Stimulated activated CD4-positive, alpha-beta T cell treated with anti-CD3 and anti-CD28 coated beads, Interleukin-2, amount 100 ng/mL, for 4 hours (primary cell): ENCODE measurements around the gene ELAVL1.

Source experiments
- DNase-seq: peaks from one replicate; pipeline ENCODE4 v3.0.0-alpha.2; 2020; ENCODE audit warnings: low read depth

Gene ELAVL1

DNA sequence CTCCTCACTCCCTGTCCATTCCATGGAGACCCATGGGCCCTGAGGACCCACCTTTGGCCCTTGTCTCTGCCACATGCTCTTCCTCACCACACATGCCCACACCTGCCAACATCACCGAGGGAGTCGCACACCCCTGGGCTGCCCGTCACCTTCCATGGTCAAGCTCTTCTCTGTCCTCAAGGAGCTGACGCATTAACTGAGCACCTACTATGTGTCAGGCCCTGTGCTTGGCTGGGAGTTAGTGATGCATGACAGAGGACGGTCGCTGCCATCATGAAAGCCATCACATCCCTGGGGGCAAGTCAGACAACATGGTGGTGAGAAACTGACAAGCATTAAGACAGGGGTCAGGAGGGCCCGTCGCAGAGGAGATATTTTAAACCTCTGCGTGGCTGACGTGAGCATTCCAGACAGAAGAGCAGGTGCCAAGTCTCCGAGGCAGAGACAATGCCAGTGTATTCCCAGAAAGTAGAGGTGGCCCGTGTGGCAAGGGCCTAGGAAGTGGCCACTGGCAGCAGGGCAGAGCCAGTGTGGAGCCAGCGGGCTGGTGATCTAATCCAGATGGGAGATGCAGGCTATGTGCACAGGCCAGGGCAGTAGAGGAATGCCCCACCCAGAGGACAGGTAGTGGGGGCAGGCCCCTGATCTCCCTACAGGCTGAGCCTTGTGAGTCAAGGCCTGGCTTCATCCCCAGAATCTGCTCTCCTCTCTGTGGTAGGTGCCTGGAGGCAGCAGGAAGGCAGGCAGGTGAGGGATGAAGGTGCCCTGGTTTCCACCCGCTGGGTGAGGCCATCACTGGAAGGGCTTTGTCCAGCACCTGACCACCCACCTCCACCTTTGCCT lies 21.2 kb downstream of the ELAVL1 start:
- no peak for DNase-seq

- DNase-seq = no peak
These were observed 22.0 kb downstream of the ELAVL1 start for GRCh38 chr19:7983286-7983950.

DNA sequence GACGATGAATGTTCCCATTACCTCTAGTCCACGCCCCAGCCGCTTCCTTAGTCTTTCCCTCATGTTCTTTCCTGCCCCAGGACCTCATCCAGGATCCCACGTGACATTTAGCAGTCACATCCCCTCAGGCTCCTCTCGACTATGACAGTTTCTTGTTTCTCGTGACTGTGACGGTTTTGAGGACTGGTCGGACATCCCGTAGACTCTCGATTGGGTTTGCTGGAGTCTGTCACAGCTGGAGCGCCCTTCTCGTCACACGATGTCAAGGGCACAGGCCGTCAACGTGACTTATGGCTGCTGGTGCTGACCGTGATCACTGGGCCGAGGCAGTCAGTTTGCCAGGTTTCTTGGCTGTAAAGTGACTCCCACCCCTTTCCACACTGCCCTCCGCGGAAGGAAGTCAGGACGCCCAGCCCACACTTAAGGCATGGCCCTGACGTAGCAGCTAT lies 22.8 kb downstream of the ELAVL1 start:
- DNase-seq = no peak

- DNase-seq = no peak
These were observed 23.3 kb downstream of the ELAVL1 start for GRCh38 chr19:7982103-7982502.

- DNase-seq = no peak
These were observed 23.8 kb downstream of the ELAVL1 start for GRCh38 chr19:7981661-7982060.

DNA sequence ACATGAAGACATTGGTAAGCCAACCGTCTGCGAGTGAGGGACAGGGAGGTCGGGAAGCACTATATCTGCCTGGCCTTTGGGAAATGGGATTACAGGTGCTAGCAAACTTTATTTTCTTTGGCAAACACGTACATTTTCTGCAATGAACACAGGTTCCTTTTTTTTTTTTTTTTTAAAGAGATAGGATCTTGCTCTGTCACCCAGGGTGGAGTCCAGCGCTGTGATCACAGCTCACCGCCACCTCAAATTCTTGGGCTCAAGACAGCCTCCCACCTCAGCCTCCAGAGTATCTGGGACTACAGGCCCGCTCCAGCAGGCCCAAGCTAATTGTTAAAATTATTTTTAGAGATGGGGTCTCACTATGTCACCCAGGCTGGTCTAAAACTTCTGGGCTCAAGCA lies 24.2 kb downstream of the ELAVL1 start:
- DNase-seq = no peak

GRCh38 chr19:7980635-7981121 lies 24.8 kb downstream of the ELAVL1 start:
- DNase-seq = no peak

GRCh38 chr19:7980168-7980567 lies 25.3 kb downstream of the ELAVL1 start:
- DNase-seq = no peak

GRCh38 chr19:7979559-7979958 lies 25.9 kb downstream of the ELAVL1 start:
- DNase-seq = no peak

- no peak for DNase-seq
These were observed 26.4 kb downstream of the ELAVL1 start for GRCh38 chr19:7979011-7979410.

DNA sequence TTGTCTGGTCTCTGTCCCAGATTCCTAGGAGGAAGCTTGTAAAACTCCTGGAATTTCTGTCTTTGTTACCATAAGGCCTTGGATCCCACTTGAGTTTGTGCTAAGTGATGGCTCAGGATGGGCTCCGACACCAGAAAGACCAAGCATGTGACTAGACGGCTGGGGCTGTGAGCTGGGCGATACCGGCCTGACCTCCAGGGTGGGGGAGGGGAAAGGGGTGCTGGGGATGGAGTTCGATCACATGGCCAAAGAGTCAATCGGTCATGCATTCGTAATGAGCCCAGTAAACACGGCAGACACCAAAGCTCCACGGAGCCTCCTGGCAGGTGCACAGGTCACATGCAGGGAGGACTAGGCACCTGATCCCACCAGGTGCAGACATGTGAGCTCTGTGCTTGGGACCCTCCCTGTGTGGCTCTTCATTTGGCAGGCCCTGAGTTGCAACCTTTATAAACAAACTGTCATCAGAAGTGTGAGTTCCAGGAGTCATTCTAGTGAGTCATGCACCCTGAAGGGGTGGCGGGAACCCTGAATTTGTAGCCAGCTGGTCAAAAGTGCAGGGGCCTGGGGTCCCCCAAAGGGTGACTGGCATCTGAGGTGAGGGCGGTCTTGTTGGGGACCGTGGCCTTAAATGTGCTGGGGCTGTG lies 27.1 kb downstream of the ELAVL1 start:
- no peak for DNase-seq

DNA sequence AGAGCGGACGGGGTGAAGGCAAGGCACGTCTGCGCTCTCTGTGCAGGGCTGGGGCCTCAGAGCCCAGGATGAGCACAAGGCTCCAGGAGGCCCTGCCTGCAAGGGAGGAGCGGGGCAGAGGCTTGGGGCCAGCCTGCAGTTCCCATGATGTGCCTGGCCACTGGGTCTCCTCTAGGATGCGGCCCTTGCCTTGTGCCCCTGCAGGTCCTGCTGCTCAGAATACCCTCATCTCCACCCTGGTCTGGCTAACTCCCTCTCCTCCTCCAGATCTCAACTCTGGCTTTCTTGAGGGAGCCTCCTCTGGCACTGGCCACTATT lies 27.8 kb downstream of the ELAVL1 start:
- DNase-seq = no peak

GRCh38 chr19:7977021-7977722 lies 28.3 kb downstream of the ELAVL1 start:
- no peak for DNase-seq

DNA sequence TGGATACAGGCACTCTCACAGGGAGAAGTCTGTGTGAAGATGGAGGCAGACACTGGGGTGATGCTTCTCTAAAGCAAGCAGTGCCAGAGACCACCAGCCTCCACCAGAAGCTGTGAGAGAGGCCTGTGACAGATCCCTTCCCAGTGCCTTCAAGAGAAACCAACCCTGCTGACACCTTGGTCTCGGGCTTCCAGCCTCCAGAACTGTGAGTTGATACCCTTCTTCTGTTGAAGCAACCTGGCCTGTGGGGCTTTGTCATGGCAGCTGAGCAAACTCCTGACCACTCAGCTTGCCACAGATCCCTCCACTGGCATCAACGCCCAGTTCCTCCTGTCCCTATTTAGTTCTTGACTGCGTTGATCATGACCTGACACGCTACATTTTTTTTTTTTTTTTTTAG lies 29.0 kb downstream of the ELAVL1 start:
- no peak for DNase-seq

DNA sequence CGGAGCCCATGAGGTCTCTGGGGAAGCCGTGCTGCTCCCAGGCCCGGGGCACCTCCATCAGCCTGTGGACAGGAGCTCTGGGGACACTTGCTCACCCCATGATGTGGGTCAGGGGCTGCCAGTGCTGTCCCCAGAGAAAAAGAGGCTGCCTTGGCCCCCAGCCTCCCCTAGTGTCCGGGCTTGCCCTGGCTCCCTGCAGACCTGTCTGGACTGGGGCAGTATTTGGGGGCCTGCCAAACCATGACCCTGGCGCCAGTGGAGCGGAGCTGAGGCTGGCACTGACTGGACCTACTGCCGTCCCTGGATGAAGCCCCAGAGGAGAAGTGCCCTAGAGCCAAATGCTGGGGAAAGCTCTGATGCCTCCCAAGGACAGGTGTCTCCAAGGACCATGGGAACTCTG lies 30.4 kb downstream of the ELAVL1 start:
- no peak for DNase-seq

GRCh38 chr19:7973883-7974282 lies 31.6 kb downstream of the ELAVL1 start:
- DNase-seq = no peak

GRCh38 chr19:7971553-7972520 lies 33.6 kb downstream of the ELAVL1 start:
- no peak for DNase-seq

DNA sequence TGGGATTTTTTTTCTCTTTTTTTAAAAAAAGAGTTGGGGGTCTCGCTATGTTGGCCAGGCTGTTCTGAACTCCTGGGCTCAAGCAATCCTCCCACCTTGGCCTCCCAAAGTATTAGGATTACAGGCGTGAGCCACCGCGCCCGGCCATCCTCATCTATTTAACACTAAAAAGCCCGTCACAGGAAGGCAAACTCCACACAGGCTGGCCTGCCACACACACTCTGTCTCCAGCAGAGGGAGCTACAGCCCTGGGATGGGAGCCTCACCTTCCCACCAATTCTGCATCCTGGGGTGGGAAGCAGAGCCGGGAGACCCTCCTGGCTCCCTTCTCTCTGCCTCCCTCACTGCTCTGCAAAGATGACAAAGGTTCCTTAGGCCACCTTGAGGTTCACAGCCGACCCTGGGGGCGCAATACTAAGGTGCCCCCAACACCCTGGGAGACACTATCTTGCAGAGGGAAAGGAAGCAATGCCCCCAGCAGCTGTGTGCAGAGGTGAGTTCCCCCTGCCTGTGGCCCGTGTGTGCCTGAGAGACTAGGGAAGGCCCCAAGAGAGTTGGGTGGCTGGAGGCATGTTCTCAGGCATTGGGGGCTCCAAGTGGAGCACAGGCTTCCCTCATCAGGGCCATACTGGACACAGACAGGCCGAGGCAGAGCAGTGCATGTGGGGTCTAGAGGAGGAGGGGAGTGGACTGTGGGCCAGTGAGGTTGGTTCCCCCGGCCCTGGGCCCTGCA lies 34.6 kb downstream of the ELAVL1 start:
- no peak for DNase-seq

DNA sequence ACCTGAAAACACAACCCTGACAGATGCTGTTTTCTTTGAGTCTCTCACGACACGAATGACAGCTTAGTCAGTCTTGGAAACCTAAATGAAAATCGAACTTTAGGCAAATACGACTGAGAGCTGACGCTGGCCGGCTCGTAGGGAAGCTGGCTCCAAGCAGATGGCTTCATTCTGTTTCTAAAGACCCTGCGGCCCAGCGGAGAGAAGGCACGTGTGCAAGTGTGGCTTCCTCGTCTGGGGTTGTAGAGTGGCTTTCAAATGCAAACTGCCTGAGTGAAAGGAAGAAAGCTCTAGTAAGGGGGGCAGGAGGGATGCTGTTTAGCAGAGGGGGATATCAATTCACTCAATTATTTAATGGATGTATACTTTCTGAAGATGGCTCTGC lies 35.9 kb downstream of the ELAVL1 start:
- no peak for DNase-seq

DNA sequence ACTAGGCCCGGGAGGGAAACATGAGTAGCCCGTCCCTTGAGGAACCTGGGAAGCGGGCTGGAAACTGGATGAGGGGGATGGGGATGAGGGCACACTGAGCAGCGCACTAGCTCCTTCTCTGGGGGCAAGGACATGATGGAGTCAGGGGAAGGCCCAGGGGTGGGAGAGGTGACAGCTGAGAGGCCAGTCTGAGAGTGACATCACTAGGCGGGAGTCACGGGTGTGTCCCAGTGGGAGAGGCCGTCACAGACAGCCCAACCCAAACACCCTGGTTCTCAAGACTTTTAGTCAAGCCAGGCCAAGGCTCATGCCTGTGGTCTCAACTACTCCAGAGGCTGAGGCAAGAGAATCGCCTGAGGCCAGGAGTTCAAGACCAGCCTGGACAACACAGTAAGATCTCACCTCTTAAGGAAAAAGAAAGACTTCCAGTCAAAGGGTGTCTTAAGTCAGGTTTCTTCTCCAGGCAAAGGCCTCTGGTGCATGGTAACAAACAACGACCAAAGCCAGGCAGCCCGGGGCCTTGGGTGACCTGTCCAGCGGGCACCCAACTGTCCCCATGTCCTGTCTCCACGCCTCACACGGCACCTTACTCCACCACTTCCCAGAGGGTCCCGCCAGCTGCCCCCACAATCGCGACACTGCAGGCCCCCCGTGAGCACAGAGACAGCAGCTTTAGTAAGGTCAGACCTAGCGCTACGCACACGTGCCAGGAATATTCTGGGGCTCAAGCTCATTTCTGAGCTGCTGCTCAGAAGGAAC lies 36.5 kb downstream of the ELAVL1 start:
- DNase-seq = no peak
